Activated T-cell treated with anti-CD3 and anti-CD28 coated beads, Interleukin-2, amount 50 U/mL, for 1 hour (primary cell): ENCODE results near the gene TLE3.
"Not testable (repeated sequence)": the region's sequence is repeated elsewhere in the genome, so short reads cannot be mapped to it uniquely, and the experiment has no call there.

Source experiments
- DNase-seq: peaks from one replicate; pipeline ENCODE4 v3.0.0-alpha.2; 2020

Gene TLE3

DNA sequence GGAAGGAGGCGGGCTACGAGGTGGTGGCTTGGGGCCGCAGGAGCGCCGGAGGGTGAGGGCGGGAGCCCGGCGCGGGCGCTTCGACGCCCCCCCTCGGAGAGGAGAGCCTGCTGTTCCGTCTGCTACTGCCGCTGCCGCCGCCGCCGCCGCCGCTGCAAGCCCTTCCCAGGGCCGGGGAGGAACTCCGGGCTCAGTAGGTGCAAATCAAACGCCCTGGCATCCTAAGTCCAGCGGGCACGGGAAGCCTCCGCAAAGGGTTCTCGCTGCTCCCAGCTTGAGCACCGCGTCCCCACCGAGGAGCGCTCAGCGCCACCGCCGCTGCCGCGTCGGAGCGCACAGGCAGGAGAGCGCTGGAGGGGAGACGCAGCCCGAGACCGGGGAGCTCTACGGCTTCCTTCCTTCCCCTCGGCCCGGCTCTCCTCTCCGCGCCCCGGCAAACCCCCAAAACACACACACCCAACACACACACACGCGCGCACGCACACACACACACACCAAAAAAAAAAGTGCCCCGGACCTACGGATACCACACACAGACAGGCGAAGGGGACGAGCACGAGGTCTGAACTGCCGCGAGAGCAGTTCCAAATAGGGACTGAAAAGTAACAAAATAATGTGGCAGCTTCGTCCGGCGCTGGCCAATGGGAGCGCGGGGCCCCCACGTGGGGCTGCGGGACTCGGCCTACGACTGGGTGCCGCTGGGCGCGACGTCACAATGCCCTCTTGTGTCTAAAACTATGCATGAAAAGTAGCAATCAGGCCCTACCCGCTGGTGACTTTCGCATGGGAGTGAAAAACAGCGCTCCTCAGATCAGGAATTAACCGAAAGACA, at the start of gene TLE3:
TLE3 (minus strand) TSS at position 597 of the 832 bp plus-strand sequence. CDS start 1,119 bp downstream, outside the sequence.
- peak; percentile 96 for DNase-seq

DNA sequence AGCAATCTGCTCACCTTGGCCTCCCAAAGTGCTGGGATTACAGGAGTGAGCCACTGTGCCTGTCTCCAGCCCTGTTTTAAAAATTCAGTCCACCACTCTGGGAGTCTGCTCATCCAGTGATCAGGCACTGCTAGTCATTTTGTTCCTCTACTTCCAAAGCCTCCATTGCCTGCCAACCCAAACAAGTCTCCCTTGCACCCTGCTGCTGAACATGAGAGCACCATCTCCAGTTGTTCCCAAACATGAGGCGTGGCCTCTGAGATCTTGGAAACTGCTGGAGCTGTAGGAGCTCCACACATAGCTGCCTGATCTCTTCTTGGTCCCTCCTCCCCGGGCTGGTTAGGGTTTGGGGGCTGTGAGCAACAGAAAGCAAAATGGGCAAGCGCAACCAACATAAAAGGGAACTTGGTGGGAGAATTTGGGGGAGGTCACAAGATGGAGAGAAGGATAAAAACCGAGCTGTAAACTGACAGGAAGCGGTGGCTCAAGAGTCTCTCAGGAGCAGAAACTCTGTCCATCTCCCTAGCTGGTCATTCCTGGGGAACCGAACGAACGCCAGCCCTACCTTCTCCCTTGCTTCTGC, 49.6 kb upstream of the TLE3 start:
- no peak for DNase-seq

DNA sequence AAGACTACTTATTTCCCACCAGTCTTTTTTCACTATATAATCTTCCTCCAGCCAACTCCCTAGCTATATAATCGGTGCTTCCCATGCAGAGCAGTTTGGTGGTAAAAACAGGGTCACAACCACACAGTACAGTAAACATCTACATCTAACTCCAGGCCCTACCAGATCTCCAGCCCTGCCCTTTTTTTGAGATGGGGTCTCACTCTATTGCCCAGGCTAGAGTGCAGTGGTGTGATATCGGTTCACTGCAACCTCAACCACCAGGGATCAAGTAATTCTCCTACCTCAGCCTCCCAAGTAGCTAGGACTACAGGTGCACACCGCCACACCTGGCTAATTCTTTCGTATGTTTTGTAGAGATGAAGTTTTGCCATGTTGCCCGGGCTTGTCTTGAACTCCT, 49.1 kb upstream of the TLE3 start:
- no peak for DNase-seq

DNA sequence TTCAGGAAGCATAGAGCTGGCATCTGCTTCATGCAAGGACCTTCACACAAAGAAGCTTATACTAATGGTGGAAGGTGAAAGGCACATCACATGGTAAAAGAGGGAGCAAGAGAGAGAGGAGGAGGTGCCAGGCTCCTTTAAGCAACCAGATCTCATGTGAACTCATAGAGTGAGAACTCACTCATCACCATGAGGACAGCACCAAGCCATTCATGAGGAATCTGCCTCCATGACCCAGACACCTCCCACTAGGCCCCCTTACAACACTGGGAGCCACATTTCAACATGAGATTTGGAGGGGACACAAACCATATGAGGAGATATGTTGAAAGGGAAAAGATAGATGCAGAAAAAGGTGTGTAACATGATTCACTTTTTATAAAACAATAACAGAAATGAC, 48.4 kb upstream of the TLE3 start:
- DNase-seq = no peak

DNA sequence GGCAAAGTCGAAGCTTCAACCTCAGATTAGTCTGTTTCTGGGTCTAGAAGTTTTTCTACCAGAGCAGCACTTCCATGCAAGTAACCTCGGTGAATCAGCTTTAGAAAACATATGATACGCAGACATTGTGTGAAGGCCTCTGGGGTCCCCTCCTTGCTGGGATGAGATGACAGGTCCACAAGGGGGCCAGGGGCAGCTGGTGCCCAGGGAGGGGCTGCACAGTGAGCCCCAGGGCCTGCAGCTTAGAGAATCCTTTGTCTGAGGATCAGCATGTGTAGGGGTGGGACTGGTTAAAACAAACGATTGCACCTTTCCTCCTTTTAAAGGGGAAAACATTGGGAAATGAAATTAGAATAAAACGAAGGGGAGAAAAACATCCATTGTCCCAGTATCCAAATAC, 47.5 kb upstream of the TLE3 start:
- DNase-seq = no peak

DNA sequence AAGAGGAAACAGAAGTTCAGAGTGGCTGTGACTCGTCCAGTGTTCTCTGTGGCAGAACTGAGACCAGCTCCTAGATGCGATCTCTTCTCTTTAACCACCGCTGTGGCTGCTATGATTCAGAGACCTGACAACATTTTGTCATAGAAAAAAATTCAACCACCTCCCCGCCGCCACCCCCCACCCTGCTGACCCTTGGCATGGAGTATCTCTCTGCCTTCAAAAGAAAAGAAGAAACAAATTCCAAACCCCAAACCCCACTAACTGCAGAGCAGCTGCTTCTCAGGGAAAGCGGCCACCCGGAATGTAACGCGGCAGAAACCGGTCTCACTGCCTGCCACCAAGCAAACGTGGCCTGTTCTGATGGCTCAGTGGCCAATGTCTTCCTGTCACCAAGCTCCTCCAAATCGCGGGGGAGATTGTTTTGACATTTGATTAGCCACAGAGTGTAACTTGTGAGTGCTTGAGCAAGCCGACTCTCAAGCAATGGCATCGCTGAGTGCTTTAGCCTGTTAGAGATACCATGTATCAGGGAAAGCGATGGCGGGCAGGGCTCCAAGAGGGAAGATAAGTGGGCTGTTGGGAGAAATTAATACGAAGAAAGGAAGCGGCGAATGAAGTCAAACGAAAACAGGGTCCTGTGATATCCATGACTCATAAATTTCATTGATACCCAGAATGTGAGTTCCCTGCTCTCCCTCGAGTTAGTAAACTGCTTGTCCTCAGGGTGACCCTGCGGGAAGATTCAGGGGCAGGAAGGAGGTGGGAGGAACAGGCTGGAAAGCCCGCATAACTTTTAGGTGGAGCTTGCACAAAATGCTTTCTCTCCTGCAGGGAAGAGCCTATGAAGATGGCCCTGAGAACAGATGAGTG, 44.8 kb upstream of the TLE3 start:
- no peak for DNase-seq

DNA sequence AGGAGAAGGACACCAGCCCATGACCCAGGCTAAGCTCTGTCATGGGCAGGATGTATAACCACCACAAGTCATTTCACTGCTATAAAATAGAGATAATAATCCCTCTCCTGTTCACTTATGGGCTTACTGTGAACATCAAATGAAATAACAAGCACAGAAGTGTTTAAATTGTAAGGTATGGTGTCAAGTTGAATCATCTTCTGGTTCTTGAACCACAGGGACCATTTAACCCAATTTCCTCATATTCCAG, 44.3 kb upstream of the TLE3 start:
- DNase-seq = no peak

DNA sequence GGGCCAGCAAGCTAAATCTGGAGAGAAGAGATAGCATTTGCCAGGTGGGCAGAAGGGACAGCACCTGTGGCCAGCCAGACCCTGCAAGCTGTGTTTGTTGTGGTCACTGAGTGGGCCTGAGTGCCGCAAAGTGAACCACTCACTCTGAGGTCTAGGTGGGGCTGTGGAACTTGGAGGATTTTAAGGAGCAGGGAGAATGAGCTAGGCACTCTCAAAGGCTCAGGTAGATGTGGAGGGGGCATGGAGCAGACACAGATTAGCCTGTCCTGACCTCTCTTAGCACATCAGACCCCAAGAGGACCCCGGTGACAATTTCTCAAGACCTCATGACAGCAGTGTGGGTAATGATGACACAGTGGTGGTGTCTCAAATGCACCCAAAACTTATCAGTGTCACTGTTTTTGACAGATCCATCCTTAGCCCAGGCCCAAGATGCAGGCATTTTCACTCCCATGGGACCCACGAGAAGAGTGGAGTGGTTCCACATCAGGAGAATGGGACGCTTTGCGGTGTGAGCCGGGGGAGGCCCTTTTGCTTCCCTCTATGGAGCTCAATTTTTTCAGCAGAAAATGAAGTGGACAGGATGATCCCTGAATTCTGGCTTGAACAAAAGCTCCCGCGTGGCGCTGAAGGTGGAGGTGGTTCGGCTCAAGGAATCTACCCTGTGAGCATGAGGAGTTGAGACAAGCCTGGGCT, 43.8 kb upstream of the TLE3 start:
- no peak for DNase-seq

DNA sequence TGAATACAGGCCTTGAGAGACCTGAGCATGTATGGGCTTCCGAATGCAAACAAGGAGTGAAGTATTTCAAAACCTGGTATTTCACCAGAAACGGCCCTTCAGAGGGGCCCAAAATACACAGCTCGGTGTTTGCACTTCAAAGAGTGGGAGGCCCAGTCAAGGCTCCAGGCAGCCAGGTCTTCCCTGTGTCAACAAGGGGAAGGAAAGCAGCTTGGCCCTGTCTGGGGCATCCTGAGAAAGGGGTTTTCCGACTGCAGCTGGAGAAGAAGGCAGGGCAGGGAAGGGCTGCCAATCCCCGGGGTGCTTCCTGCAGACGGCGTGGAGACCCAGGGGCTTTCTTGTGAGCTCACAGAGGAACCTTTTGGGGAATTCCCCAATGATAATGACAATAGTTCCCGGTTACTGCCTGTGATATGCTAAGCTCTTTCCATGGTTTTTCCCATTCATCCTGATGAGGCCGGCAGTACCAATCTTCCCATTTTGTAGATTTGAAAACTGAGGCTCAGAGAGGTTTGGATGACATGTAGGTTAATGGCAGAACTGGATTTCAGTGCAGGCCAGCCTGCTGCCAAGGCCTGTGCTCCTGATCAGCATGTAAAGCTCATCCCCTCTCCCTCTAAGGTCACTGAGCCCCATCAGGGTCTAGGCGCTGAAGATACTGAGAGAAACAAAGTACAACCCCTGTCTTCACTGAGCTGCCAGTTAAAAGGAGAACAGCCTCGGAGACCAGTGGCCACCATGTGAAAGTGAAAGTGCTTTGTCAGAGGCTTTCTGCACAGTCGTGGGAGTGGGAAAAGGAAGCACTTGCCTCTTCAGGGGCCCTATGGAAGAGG, 43.0 kb upstream of the TLE3 start:
- no peak for DNase-seq

DNA sequence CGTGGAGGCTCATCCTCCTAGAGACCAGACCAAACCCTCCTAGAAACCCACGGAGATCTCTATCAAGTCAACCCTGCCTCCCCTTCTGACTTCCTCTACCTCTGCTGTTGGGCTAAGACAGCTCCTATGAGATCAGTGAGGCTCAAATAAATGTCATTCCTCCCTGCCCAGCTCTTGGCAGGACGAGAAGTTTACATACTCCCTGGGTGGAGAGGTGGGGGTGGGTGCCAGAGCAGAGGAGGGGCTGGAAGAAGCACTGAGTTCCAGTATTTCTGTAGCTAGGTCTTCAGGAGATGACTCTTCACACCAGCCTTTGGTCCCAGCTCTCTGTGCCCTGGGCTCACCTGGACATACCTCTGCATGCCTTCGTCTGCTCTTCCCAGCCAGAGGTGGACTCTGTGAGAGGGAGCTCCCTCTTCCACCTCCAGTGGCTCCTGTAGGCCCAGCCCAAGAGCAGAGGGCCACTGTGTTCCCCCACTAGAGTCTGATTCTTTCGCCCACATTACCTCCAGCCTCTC, 42.4 kb upstream of the TLE3 start:
- no peak for DNase-seq

DNA sequence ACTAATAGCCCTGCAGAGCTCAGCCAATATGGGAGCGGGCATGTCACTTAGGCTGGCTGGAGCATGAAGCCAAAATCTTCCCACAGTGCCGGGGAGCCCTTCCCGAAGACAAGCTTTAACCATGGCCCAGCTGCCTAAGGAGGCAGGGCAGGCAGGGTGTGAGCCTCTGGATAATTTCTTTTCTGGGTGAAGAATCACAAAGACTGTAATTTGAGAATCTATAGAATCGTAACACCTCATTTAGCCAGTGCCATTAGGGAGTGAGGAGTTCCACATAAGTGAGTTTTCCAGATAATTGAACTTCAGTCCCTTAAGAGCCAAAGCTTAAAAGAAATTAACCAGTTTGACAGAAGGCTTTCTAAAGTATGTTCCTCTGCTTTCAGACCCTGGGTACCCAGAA, 40.2 kb upstream of the TLE3 start:
- DNase-seq = no peak

DNA sequence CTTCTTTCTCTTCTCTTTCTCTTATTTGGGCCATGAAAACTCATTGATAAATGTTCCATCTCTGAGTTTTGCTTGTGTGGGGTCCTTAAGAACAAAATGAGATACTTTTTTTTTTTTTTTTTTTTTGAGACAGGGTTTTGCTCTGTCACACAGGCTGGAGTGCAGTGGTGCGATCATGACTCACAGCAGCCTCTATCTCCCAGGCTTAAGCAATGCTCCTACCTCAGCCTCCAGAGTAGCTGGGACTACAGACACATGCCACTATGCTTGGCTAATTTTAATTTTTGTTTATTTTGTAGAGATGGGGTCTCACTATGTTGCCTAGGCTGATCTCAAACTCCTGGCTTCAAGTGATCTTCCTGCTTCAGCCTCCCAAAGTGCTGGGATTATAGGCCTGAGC, 39.3 kb upstream of the TLE3 start:
- not testable (repeated sequence) for DNase-seq

DNA sequence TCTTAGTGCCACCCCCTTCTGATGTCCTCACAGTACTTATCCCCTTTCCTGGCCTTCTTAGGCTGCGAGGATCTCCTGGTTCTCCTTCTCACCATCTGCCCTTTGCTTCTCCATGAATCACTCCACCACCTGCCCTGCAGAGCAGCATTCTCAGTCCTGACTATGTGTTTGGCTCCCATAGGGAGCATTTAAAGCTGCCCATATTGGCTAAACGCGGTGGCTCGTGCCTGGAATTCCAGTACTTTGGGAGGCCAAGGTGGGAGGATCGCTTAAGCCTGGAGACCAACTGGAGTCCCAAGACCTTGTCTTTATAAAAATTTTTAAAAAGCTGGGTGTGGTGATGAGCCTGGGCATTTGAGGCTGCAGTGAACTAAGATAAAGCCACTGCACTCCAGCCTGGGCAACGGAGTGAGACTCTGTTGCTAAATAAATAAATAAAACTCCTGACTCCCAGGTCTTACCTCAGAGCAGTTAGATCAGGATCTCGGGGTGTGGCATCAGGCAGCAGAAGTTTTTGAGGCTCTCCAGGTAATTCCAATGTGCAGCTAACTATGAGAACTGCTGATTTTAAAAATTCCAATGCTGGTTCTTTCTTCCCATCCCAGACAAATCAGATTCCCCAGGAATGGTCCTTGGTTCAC, 36.2 kb upstream of the TLE3 start:
- DNase-seq = no peak

DNA sequence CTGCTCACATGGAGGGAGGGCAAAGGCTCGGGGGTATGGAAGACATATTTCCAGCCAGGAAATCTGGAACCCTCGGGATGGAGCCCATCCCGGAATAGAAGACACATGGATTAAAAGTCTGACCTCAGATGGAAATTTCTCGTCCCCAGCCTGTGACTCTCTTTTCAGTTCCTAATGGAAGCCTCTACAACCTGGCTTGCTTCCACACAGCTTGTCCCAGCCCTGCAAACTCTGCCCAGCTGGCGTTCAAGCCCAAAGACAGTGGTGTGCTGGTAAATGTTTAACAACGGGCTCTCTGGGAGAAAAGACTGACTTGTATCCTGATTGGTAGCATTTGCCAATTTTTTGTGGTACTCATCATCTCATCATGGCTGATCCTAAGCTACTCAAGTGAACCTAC, 35.6 kb upstream of the TLE3 start:
- no peak for DNase-seq

DNA sequence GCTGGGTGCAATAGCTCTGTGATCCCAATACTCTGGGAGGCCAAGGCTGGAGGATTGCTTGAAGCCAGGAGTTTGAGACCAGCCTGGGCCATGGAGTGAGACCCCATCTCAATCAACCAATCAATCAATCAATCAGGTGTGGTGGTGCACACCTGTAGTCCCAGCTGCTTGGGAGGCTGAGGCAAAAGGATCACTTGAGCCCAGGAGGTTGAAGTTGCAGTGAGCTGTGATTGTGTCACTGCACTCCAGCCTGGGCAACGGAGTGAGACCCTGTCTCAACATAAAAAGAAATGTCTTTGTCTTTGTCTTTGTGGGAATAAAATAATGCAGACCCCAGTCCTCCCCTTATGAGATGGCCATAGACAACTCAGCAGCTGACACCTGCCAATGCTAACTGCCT, 34.9 kb upstream of the TLE3 start:
- DNase-seq = no peak

DNA sequence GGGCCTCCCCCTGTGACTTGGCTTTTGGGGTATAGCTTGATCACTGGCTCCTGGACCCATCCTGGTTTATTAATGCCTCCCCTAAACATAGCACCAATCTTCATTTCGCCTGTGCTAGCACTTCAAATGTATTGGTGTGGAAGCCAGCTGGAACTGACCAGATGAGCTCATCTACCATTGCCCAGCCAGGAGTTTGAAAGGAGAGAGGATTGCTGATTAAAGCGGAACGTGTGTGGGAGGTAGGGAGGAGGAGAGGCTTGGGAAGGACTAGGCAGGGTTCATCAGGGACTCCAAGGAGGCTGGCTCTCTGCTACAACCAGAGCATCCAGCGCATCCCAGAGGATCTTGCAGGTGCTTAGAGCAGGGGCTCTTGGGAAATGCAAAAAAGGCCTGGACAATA, 34.4 kb upstream of the TLE3 start:
- DNase-seq = no peak

DNA sequence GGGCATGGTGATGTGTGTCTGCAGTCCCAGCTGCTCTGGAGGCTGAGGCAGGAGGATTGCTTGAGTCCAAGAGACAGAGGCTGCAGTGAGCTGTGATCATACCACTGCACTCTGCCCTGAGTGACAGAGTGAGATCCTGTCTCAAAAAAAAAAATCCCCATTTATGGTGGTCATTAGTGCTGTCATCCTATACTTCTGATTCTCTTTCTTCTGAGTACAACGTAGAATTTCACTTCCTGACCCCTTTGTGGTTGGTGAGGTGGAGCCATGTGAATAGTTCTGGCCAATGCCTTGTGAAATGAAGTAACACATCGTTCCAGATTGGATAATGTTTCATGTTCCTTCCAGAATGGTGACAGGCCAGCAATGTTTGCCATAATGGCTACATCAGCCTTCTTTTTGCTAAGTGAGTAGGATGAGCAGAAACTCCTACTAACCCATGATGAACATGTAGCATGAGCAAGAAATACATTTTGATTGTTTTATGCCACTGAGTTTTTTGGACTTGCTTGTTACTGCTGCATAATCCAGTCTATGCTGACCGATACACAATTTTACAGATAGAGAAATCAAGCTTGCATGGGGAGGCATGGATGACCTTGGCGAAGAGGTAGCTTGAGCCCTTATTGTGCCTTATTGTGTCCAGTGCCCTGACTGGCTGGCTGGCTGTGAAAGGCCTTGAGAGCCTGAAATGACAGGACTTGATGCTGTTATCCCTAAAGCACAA, 30.9 kb upstream of the TLE3 start:
- DNase-seq = no peak

DNA sequence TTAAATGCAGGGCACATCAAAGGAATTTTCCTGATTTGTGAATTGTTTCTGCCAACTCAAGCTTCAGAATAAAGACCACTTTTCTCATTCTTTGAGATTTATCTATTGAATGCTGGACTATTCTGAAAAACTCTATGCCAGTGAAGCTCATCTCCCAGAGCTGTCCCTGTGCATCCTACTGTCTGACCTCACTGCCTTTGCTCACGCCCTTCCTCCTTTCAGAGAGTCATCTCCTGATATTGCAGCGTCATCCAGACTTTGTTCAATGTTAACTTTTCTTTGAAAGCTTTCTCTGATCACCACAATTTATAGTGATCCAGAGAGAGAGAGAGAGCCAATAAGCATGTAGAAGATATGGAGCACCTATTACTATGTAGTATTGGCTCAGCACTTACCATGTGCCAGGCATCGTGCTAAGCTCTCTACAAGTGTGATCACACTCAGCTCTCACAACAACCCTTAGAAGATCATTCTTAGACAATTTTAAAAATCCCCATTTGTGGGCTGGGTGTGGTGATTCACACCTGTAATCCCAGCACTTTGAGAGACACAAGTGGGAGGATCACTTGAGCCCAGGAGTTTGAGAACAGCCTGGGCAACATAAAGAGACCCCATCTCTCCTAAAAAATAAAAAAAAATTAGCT, 30.2 kb upstream of the TLE3 start:
- no peak for DNase-seq

DNA sequence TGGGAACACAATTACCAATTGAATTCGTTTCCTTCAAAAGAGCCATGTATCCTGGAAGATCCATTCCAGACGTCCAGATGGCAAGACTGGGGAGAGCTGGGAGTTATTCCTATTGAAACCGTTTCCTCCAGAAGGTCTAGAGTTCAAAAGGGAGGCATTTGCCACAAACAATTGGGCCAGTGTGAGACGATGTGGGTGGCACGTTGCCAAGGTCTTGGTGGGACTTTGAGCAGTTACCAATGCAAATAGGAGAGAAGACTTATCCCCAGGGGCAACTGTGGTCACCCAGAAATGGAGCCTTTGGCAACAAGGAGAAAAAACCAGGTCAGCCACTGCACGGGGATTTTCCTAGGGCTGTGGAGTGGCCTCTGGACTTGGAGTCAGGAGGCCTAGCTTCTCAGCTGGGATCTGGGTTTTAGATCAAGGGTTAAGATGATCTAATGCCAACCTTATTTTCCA, 29.6 kb upstream of the TLE3 start:
- DNase-seq = no peak

DNA sequence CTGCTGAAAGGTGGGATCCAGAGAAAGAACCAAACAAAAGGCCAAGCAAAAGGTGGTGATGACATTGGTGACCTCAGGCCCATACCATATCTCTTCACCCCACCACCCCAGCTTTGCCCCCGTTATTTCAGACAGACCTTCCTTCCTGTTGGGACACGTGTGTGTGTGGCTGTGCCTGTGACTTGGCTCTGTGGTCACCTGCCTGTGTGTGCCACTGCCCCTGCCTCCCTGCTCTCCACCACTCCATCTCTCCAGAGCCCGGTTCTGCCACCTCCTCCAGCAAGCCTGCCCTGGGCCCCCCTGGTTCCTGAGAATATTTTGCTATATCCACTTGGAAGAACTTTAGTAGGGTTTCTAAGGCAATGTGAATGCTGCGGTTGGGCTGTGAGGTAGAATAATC, 28.6 kb upstream of the TLE3 start:
- no peak for DNase-seq
